Transverse colon (tissue), 3 donors: ENCODE results near the gene CLOCK.

Experiments
- CTCF ChIP-seq, 5 experiments: fragments of 200-600 bp in 3 of 5; fragments of 450-650 bp in 2 of 5; sonication (generic) in 3 of 5; IDR thresholded peaks; 1 replicate in 2 of 5; 2 replicates in 3 of 5; pipeline ENCODE4 v1.5.1; 2016 to 2017; ENCODE audit warnings: antibody characterized with exemption in 5 of 5, inconsistent platforms in 3 of 5, mild to moderate bottlenecking in 2 of 5, moderate library complexity in 1 of 5
- POLR2A ChIP-seq: fragments of 450-650 bp; IDR thresholded peaks from one replicate; pipeline ENCODE4 v1.6.1; 2016; ENCODE audit warnings: antibody characterized with exemption, mild to moderate bottlenecking, moderate library complexity

- no peak for TF ChIP-seq CTCF (IDR thresholded peaks at IDR 0.05)
- no peak for TF ChIP-seq POLR2A
Observed at GRCh38 chr4:55545151-55545550, 1.6 kb downstream of the CLOCK start.
